Endothelial cell of umbilical vein (primary cell): ENCODE measurements around the gene CPEB1. TPM values are rescaled to one million over a fixed set of nuclear protein-coding genes. Genes with fewer than 3 reads are reported as not detected.

Source experiments
- BruUV-seq: library from RNA; stranded (reverse); fragments of 400-500 nt; replicated peaks from 2 replicates; lab custom pipeline; 2021; lab: Mats Ljungman, UMichigan
- CTCF ChIA-PET: fragments of 300-600, 350-600 bp; sonication (Branson Sonifier 250); formaldehyde crosslinking; loops from one replicate; lab custom pipeline; 2021; ENCODE audit warnings: antibody characterized with exemption, inconsistent platforms; lab: Charles Lee
- POLR2A ChIA-PET: fragments of 300-600, 350-600 bp; sonication (Branson Sonifier 250); formaldehyde crosslinking; loops from one replicate; lab custom pipeline; 2021; ENCODE audit warnings: antibody characterized with exemption, inconsistent platforms; lab: Charles Lee
- DNase-seq: peaks from one replicate; pipeline ENCODE4 v3.0.0-alpha.2; 2011; ENCODE audit warnings: low read depth, low spot score
- FAIRE-seq: peaks from 2 replicates; lab custom pipeline; 2011; peaks lifted over from hg19 to GRCh38; lab: Jason Lieb, UNC
- H2AFZ ChIP-seq: 2 replicates; pipeline ENCODE4 v1.6.0; 2012; ENCODE audit warnings: low read depth, low read length, control low read depth, inconsistent platforms
- H3K27ac ChIP-seq: 2 replicates; pipeline ENCODE4 v1.5.1; 2011; ENCODE audit warnings: low read depth, mild to moderate bottlenecking, control low read depth, low read length, moderate library complexity; ENCODE audit not compliant: insufficient read depth
- H3K27me3 ChIP-seq, 2 experiments: 2 replicates each; pipeline versions ENCODE4 v1.6.0 to v1.6.1; 2011; ENCODE audit warnings: low read length in 2 of 2, mixed read lengths in 1 of 2; ENCODE audit not compliant: control insufficient read depth in 2 of 2, insufficient read depth in 2 of 2
- H3K36me3 ChIP-seq, 2 experiments: 2 replicates in 1 of 2; 3 replicates in 1 of 2; pipeline ENCODE4 v1.5.1; 2011; ENCODE audit warnings: low read length in 2 of 2, mild to moderate bottlenecking in 1 of 2, moderate library complexity in 1 of 2; ENCODE audit not compliant: control insufficient read depth in 2 of 2, insufficient read depth in 2 of 2; ENCODE audit errors: extremely low read depth in 1 of 2
- H3K4me1 ChIP-seq: 3 replicates; pipeline ENCODE4 v1.5.1; 2011; ENCODE audit warnings: mild to moderate bottlenecking, low read length; ENCODE audit not compliant: control insufficient read depth, insufficient read depth; ENCODE audit errors: extremely low read depth
- H3K4me2 ChIP-seq: 2 replicates; pipeline ENCODE4 v1.6.1; 2011; ENCODE audit warnings: low read length, control low read depth, mixed read lengths; ENCODE audit not compliant: insufficient read depth
- H3K4me3 ChIP-seq, 3 experiments: fragments of 200-600 bp in 1 of 3; sonication (generic), shearing (Covaris generic) in 1 of 3; replicated peaks in 1 of 3; 2 replicates each; pipeline ENCODE4 v1.5.1; 2011 to 2016; ENCODE audit warnings: control low read depth in 3 of 3, low read length in 3 of 3, mild to moderate bottlenecking in 2 of 3, inconsistent platforms in 1 of 3, low read depth in 1 of 3, moderate library complexity in 1 of 3; ENCODE audit not compliant: insufficient read depth in 1 of 3
- H3K79me2 ChIP-seq: 2 replicates; pipeline ENCODE4 v1.6.0; 2012; ENCODE audit warnings: low read length, inconsistent platforms; ENCODE audit not compliant: control insufficient read depth, insufficient read depth
- H3K9ac ChIP-seq: replicated peaks from 2 replicates; pipeline ENCODE3; 2011; ENCODE audit warnings: low read length, control low read depth; ENCODE audit not compliant: insufficient read depth; ENCODE audit errors: extremely low read depth
- H3K9me1 ChIP-seq: replicated peaks from 3 replicates; pipeline ENCODE4 v1.6.0; 2011; ENCODE audit warnings: mild to moderate bottlenecking, low read length; ENCODE audit not compliant: control insufficient read depth, insufficient read depth; ENCODE audit errors: extremely low read depth
- H3K9me3 ChIP-seq: replicated peaks from 2 replicates; pipeline ENCODE4 v1.5.1; 2012; ENCODE audit warnings: low read length, inconsistent platforms; ENCODE audit not compliant: control insufficient read depth, insufficient read depth
- H4K20me1 ChIP-seq: replicated peaks from 2 replicates; pipeline ENCODE3; 2011; ENCODE audit warnings: mild to moderate bottlenecking, low read length; ENCODE audit not compliant: control insufficient read depth, insufficient read depth; ENCODE audit errors: extremely low read depth
- CTCF ChIP-seq, 2 donors: IDR thresholded peaks; 1 replicate in 1 of 2; 2 replicates in 1 of 2; pipeline ENCODE4 v1.5.1; 2011; ENCODE audit warnings: low read length in 2 of 2, mild to moderate bottlenecking in 2 of 2, moderate library complexity in 2 of 2, control low read depth in 1 of 2, inconsistent platforms in 1 of 2, low read depth in 1 of 2; ENCODE audit not compliant: insufficient read depth in 1 of 2; ENCODE audit errors: extremely low read depth in 1 of 2
- EZH2 ChIP-seq: IDR thresholded peaks from 2 replicates; pipeline ENCODE4 v1.6.1; 2012; ENCODE audit warnings: borderline replicate concordance, low read depth, mild to moderate bottlenecking, moderate library complexity, low read length, inconsistent platforms; ENCODE audit not compliant: severe bottlenecking
- FOS ChIP-seq: IDR thresholded peaks from 2 replicates; pipeline ENCODE4 v1.6.1; 2011; ENCODE audit warnings: mild to moderate bottlenecking, low read length, moderate library complexity, borderline replicate concordance; ENCODE audit not compliant: insufficient read depth
- GATA2 ChIP-seq: IDR thresholded peaks from 2 replicates; pipeline ENCODE4 v1.7.0; 2011; ENCODE audit warnings: low read depth, mild to moderate bottlenecking, moderate library complexity, mixed read lengths, low read length; ENCODE audit not compliant: insufficient read length, insufficient read depth
- JUN ChIP-seq: IDR thresholded peaks from 2 replicates; pipeline ENCODE4 v1.6.1; 2011; ENCODE audit warnings: borderline replicate concordance, low read depth; ENCODE audit not compliant: insufficient read length, insufficient read depth
- MAX ChIP-seq: IDR thresholded peaks from 2 replicates; pipeline ENCODE4 v1.6.1; 2011; ENCODE audit not compliant: insufficient read depth, insufficient read length
- MYC ChIP-seq: IDR thresholded peaks from one replicate; pipeline ENCODE4 v1.6.1; 2011; ENCODE audit warnings: mild to moderate bottlenecking, low read depth, low read length
- POLR2A ChIP-seq: IDR thresholded peaks from 2 replicates; pipeline ENCODE4 v1.6.1; 2012; ENCODE audit warnings: low read depth, mild to moderate bottlenecking, control low read depth, low read length
- POLR2AphosphoS5 ChIP-seq: IDR thresholded peaks from 2 replicates; pipeline ENCODE4 v1.6.1; 2012; ENCODE audit warnings: low read depth, mild to moderate bottlenecking, control low read depth, low read length, moderate library complexity; ENCODE audit not compliant: insufficient read depth
- dilution Hi-C: fragments of 300-500 bp; cut with MboI; formaldehyde crosslinking; loops from one replicate; pipeline ENCODE4 v1.15.0; 2019; ENCODE audit warnings: low sequenced_read_pairs; ENCODE audit not compliant: extremely low pct_ligation_motif_present
- intact Hi-C: fragments of 100-400 bp; cut with micrococcal nuclease; formaldehyde crosslinking; loops from one replicate; pipeline ENCODE4 v1.10.0; 2022
- polyA plus RNA-seq, 4 experiments: library from polyadenylated mRNA; depleted of rRNA in 3 of 4; stranded (reverse) in 3 of 4; unstranded in 1 of 4; fragments of >200 nt; gene quantifications; 2 replicates each; pipeline versions ENCODE4 v1.2.1 to v1.2.3, GENCODE V29; 2011 to 2012; ENCODE audit warnings: missing spikeins in 1 of 4
- total RNA-seq: library from RNA; stranded (reverse); gene quantifications from 2 replicates; pipeline ENCODE4 v1.2.3, GENCODE V29; 2021

The CPEB1 gene
- total and polyA plus RNA-seq, 2 donors (not counting 3 experiments of a cell fraction or from before 2014, with no cell fraction given): not detected

GRCh38 chr15:82533801-82534200, 113.4 kb downstream of the CPEB1 start:
- CTCF ChIA-PET: no interaction called here
- H3K9ac ChIP-seq: no peak overlapping the region
- peaks cover 27% of the 10 kb centered on the region for H3K79me2 ChIP-seq
- no peak overlapping the region for H2AFZ ChIP-seq
- no peaks in the 10 kb centered on the region for H3K27me3 ChIP-seq
- dilution Hi-C loops: no loop called here
- H3K4me2 ChIP-seq: no peak overlapping the region
- FAIRE-seq (no peak), DNase-seq (no peak)
- no peak for TF ChIP-seq FOS
- no peak for TF ChIP-seq MYC
- TF ChIP-seq MAX: no peak
- TF ChIP-seq POLR2A: no peak
- TF ChIP-seq GATA2: no peak
- no peak for TF ChIP-seq CTCF (IDR thresholded peaks at IDR 0.05; ENCODE audit: extremely low read depth in 1 of 2, insufficient read depth in 1 of 2, low read depth in 1 of 2, low read length in 2 of 2)
- TF ChIP-seq JUN: no peak
- TF ChIP-seq EZH2: no peak
- TF ChIP-seq POLR2AphosphoS5: no peak
- no TSS peak for BruUV-seq
- H3K9me1 ChIP-seq: no peaks in the 10 kb centered on the region
- POLR2A ChIA-PET: no interaction called here
- H3K27ac ChIP-seq: no peak overlapping the region
- intact Hi-C loops: no loop called here
- no peak overlapping the region for H3K4me3 ChIP-seq
- H3K4me1 ChIP-seq: peaks cover 11% of the 10 kb centered on the region
- no peaks in the 10 kb centered on the region for H3K9me3 ChIP-seq
- H4K20me1 ChIP-seq: peaks cover 3% of the 10 kb centered on the region
- peaks cover 26 to 27% of the 10 kb centered on the region in 2 experiments for H3K36me3 ChIP-seq
